ENCODE results near the gene ZNF487.

ZNF487 gene

DNA sequence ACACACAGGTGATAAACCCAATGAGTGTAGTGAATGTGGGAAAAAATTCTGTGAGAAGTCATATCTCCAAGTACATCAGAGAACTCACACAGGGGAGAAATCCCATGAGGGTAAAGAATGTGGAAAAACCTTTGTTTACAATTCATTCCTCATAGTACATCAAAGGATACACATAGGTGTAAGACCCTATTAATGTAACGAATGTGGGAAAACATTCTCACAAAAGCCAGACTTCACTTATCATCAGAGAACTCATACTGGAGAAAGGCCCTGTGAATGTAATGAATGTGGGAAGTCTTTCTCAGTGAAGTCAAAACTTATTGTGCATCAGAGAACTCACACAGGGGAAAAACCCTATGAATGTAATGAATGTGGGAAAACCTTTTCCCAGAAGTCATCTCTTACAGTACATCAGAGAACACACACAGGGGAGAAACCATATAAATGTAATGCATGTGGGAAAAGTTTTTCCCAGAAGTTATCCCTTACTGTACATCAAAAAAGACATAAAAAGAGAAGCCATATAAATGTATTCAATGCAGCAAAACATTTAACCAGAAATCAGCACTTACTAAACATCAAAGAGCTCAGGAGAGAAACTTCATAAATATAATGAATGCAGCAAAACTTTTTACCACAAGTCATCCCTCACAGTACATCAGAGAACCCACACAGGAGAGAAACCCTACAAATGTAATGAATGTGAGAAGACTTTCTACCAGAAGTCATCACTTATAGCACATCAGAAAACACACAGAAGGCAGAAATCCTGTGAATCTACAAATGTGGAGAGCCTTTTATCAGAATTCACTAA lies 87.7 kb downstream of the ZNF487 start:
- DNase-seq (ENCODE audit: low spot score) = no peak

Data from CD4-positive, alpha-beta T cell treated with Interleukin-2 at 100 ng/mL for 4 hours (primary cell).